SKM-1 treated with dmso at 0.1 percent for 144 hours (cell line): ENCODE measurements around the gene SPART.

Experiments used
- DNase-seq: peaks from one replicate; lab custom pipeline; 2025; ENCODE audit not compliant: unreplicated experiment; lab: John Stamatoyannopoulos, UW

Gene SPART

GRCh38 chr13:36258831-36259230, 87.4 kb downstream of the SPART start:
- DNase-seq = no peak
